ENCODE results near the gene LDLRAD4.

DNA sequence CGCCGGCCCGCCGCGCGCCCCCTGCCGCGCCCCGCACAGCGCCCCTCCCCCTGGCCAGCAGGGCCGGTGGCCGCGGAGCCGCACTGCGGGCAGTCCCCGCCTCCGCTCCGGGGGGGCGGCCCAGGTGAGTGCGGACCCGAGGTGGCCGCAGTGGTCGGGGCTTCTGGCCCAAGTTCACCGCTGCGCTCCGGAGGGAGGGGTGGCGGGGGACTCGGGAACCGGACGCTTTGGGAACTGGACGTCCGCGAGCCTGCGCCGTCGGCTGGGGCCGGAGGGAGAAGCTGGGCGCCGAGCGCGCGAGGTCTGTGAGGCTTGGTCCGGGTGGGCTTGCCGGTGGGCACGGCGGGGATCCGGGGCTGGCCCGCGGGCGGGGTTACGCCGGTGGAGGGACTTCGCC lies 591 bp upstream of the LDLRAD4 start:
- TF ChIP-seq, protein P1, sequence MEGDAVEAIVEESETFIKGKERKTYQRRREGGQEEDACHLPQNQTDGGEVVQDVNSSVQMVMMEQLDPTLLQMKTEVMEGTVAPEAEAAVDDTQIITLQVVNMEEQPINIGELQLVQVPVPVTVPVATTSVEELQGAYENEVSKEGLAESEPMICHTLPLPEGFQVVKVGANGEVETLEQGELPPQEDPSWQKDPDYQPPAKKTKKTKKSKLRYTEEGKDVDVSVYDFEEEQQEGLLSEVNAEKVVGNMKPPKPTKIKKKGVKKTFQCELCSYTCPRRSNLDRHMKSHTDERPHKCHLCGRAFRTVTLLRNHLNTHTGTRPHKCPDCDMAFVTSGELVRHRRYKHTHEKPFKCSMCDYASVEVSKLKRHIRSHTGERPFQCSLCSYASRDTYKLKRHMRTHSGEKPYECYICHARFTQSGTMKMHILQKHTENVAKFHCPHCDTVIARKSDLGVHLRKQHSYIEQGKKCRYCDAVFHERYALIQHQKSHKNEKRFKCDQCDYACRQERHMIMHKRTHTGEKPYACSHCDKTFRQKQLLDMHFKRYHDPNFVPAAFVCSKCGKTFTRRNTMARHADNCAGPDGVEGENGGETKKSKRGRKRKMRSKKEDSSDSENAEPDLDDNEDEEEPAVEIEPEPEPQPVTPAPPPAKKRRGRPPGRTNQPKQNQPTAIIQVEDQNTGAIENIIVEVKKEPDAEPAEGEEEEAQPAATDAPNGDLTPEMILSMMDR (IDR thresholded peaks at IDR 0.05): no peak
- no peak for TF ChIP-seq EZH2 (IDR thresholded peaks at IDR 0.05; ENCODE audit: borderline replicate concordance, insufficient read depth, low read depth, low read length, poor library complexity, severe bottlenecking)
